Measurements from ENCODE around the gene XG. TPM values are rescaled to one million over a fixed set of nuclear protein-coding genes. Genes with fewer than 3 reads are reported as not detected.

XG gene
- total and polyA plus RNA-seq, 2 of the 4 experiments (the other 2 are of a cell fraction): under 0.01 TPM; not detected in 1

GRCh38 chrX:2840961-2841360 is 89.1 kb downstream of the XG start:
- H3K27me3 ChIP-seq (ENCODE audit: control insufficient read depth, insufficient read depth, low read length): no peaks in the 10 kb centered on the region
- no peak overlapping the region for H3K4me2 ChIP-seq (ENCODE audit: low read depth, low read length)
- H4K5ac ChIP-seq (ENCODE audit: low read depth, low read length): no peak overlapping the region
- ATAC-seq (ENCODE audit: low read depth) (no peak), DNase-seq (no peak)
- no peak overlapping the region for H3K4me3 ChIP-seq (ENCODE audit: insufficient read depth, low read depth, low read length)
- H3K18ac ChIP-seq (ENCODE audit: low read depth, low read length): no peak overlapping the region
- H3K79me1 ChIP-seq (ENCODE audit: low read depth in 1 of 2, low read length in 2 of 2): no peaks in the 10 kb centered on the region
- H3K27ac ChIP-seq (ENCODE audit: insufficient read depth, low read length): no peak overlapping the region
- H4K91ac ChIP-seq (ENCODE audit: insufficient read depth, low read depth, low read length): no peak overlapping the region
- no peak overlapping the region for H2BK120ac ChIP-seq (ENCODE audit: low read depth, low read length)
- BruUV-seq (replicated peaks): no TSS peak
- WGBS, 2 experiments (ENCODE audit: extremely low coverage in 2 of 2, insufficient read length in 1 of 2): 67 to 100% methylated on average over 1 of the region's 1 CpG
- H3K4ac ChIP-seq (ENCODE audit: low read depth, low read length): no peak overlapping the region
- CTCF ChIA-PET: no interaction called here
- H2AK5ac ChIP-seq (ENCODE audit: low read depth, low read length): no peak overlapping the region
- H3K9ac ChIP-seq (ENCODE audit: low read depth, low read length): no peak overlapping the region
- H3K9me1 ChIP-seq (ENCODE audit: insufficient read depth, low read length): no peaks in the 10 kb centered on the region
- no peak overlapping the region for H2BK15ac ChIP-seq (ENCODE audit: low read depth, low read length)
- dilution Hi-C loops (cut with HindIII; ENCODE audit: low sequenced_read_pairs, unreplicated experiment) (no loop called here), intact Hi-C loops (cut with micrococcal nuclease) (no loop called here), in situ Hi-C loops (cut with MboI; ENCODE audit: low sequenced_read_pairs) (no loop called here)
- H3K56ac ChIP-seq (ENCODE audit: extremely low read depth, insufficient read depth, low read length): no peak overlapping the region
- no peak for TF ChIP-seq MAZ (IDR thresholded peaks at IDR 0.05; ENCODE audit: borderline replicate concordance, low read depth, low read length)
- TF ChIP-seq MXI1 (IDR thresholded peaks at IDR 0.05; ENCODE audit: borderline replicate concordance, low read depth, low read length): no peak
- no peak for TF ChIP-seq RCOR1 (IDR thresholded peaks at IDR 0.05; ENCODE audit: insufficient replicate concordance, low read length)
- TF ChIP-seq, protein P1, sequence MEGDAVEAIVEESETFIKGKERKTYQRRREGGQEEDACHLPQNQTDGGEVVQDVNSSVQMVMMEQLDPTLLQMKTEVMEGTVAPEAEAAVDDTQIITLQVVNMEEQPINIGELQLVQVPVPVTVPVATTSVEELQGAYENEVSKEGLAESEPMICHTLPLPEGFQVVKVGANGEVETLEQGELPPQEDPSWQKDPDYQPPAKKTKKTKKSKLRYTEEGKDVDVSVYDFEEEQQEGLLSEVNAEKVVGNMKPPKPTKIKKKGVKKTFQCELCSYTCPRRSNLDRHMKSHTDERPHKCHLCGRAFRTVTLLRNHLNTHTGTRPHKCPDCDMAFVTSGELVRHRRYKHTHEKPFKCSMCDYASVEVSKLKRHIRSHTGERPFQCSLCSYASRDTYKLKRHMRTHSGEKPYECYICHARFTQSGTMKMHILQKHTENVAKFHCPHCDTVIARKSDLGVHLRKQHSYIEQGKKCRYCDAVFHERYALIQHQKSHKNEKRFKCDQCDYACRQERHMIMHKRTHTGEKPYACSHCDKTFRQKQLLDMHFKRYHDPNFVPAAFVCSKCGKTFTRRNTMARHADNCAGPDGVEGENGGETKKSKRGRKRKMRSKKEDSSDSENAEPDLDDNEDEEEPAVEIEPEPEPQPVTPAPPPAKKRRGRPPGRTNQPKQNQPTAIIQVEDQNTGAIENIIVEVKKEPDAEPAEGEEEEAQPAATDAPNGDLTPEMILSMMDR (conservative IDR thresholded peaks at IDR 0.05; ENCODE audit: low read depth, low read length): no peak
- no peak for TF ChIP-seq NFE2L2 (IDR thresholded peaks at IDR 0.05; ENCODE audit: low read depth, low read length)
- no peak for TF ChIP-seq CHD1 (IDR thresholded peaks at IDR 0.05; ENCODE audit: low read depth, low read length)
- no peak for TF ChIP-seq BHLHE40 (IDR thresholded peaks at IDR 0.05; ENCODE audit: low read depth, low read length)
- TF ChIP-seq CEBPB (IDR thresholded peaks at IDR 0.05; ENCODE audit: low read depth, low read length): no peak
- no peak for TF ChIP-seq RFX5 (IDR thresholded peaks at IDR 0.05; ENCODE audit: low read depth, low read length)
- TF ChIP-seq USF2 (IDR thresholded peaks at IDR 0.05; ENCODE audit: low read depth, low read length): no peak
- TF ChIP-seq FOS (IDR thresholded peaks at IDR 0.05; ENCODE audit: low read depth, low read length): no peak
- no peak for TF ChIP-seq RAD21 (IDR thresholded peaks at IDR 0.05; ENCODE audit: low read length)
- no peak for TF ChIP-seq MAFK (IDR thresholded peaks at IDR 0.05; ENCODE audit: low read depth, low read length)
- TF ChIP-seq, protein P2, sequence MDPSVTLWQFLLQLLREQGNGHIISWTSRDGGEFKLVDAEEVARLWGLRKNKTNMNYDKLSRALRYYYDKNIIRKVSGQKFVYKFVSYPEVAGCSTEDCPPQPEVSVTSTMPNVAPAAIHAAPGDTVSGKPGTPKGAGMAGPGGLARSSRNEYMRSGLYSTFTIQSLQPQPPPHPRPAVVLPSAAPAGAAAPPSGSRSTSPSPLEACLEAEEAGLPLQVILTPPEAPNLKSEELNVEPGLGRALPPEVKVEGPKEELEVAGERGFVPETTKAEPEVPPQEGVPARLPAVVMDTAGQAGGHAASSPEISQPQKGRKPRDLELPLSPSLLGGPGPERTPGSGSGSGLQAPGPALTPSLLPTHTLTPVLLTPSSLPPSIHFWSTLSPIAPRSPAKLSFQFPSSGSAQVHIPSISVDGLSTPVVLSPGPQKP (IDR thresholded peaks at IDR 0.05; ENCODE audit: borderline replicate concordance, low read depth, low read length): no peak
- TF ChIP-seq SMC3 (IDR thresholded peaks at IDR 0.05; ENCODE audit: low read depth, low read length): no peak
- H4K8ac ChIP-seq (ENCODE audit: low read depth in 2 of 2, low read length in 2 of 2): no peak overlapping the region
- peaks cover 6% of the 10 kb centered on the region for H3K9me3 ChIP-seq (ENCODE audit: control insufficient read depth, insufficient read depth, low read length)
- no peaks in the 10 kb centered on the region for H4K20me1 ChIP-seq (ENCODE audit: insufficient read depth, low read length)
- H3K4me1 ChIP-seq (ENCODE audit: control insufficient read depth, insufficient read depth, low read length): no peaks in the 10 kb centered on the region
- H2AK9ac ChIP-seq (replicated peaks; ENCODE audit: low read depth, low read length, poor library complexity): no peak overlapping the region
- H3K14ac ChIP-seq (replicated peaks; ENCODE audit: low read depth, low read length): no peak overlapping the region
- no peak overlapping the region for H3K23ac ChIP-seq (ENCODE audit: low read depth, low read length)
- H2BK20ac ChIP-seq (ENCODE audit: low read depth, low read length): no peak overlapping the region
- POLR2A ChIA-PET (ENCODE audit: unreplicated experiment): no interaction called here
- no peak overlapping the region for H2AFZ ChIP-seq (replicated peaks; ENCODE audit: low read length, poor library complexity)
- peaks cover 6% of the 10 kb centered on the region; the same call in 1 of the 2 replicates for H3K36me3 ChIP-seq (ENCODE audit: control insufficient read depth, insufficient read depth, low read length)
- H2BK5ac ChIP-seq (ENCODE audit: low read depth, low read length, poor library complexity, severe bottlenecking): no peak overlapping the region

Measured in IMR-90 (cell line).